ENCODE data around the gene CTIF.

Gene CTIF

GRCh38 chr18:48910972-48911545 is 372.2 kb downstream of the CTIF start:
- H3K27me3 ChIP-seq, result no peaks in the 10 kb centered on the region
- H3K4me3 ChIP-seq (ENCODE audit: low read depth in 1 of 2, low read length in 1 of 2), result no peak overlapping the region
- H3K4me1 ChIP-seq (ENCODE audit: control insufficient read depth in 1 of 2, insufficient read depth in 1 of 2, low read depth in 1 of 2, low read length in 1 of 2), result peaks cover 0 to 2% of the 10 kb centered on the region in 2 experiments
- H3K36me3 ChIP-seq, result no peaks in the 10 kb centered on the region
- H3K9me3 ChIP-seq, result no peaks in the 10 kb centered on the region
- TF ChIP-seq, protein P1, sequence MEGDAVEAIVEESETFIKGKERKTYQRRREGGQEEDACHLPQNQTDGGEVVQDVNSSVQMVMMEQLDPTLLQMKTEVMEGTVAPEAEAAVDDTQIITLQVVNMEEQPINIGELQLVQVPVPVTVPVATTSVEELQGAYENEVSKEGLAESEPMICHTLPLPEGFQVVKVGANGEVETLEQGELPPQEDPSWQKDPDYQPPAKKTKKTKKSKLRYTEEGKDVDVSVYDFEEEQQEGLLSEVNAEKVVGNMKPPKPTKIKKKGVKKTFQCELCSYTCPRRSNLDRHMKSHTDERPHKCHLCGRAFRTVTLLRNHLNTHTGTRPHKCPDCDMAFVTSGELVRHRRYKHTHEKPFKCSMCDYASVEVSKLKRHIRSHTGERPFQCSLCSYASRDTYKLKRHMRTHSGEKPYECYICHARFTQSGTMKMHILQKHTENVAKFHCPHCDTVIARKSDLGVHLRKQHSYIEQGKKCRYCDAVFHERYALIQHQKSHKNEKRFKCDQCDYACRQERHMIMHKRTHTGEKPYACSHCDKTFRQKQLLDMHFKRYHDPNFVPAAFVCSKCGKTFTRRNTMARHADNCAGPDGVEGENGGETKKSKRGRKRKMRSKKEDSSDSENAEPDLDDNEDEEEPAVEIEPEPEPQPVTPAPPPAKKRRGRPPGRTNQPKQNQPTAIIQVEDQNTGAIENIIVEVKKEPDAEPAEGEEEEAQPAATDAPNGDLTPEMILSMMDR (IDR thresholded peaks at IDR 0.05), result no peak
- no peak overlapping the region for H3K27ac ChIP-seq
